HTERT RPE-1 (cell line): Measurements from ENCODE around the gene COL8A1.
"Not testable (repeated sequence)": the region's sequence is repeated elsewhere in the genome, so short reads cannot be mapped to it uniquely, and the experiment has no call there.

Source experiments
- in situ Hi-C: fragments of 300-500 bp; cut with MboI; formaldehyde crosslinking; loops from 4 replicates; pipeline ENCODE4 v1.14.3; 2020; ENCODE audit warnings: low sequenced_read_pairs

COL8A1 gene

GRCh38 chr3:99638167-99638948 lies at the start of gene COL8A1:
COL8A1 (plus strand) TSS chr3:99638594; CDS start chr3:99790683, 152,089 bp downstream.
- in situ Hi-C loops: no loop called here

DNA sequence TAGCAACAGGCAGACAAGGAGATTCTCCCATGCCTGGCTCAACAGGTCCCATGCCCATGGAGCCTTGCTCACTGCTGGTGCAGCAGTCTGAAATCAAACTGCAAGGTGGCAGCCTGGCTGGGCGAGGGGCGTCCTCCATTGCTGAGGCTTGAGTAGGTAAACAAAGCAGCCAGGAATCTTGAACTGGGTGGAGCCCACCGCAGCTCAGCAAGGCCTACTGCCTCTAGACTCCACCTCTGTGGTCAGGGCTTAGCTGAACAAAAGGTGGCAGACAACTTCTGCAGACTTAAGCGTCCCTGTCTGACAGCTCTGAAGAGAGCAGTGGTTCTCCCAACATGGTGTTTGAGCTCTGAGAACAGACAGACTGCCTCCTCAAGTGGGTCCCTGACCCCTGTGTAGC lies 49.2 kb upstream of the COL8A1 start:
- in situ Hi-C loops: not testable (repeated sequence)

- in situ Hi-C loops: no loop called here
Measured at GRCh38 chr3:99599894-99600293, 38.5 kb upstream of the COL8A1 start.

GRCh38 chr3:99601515-99601914 lies 36.9 kb upstream of the COL8A1 start:
- in situ Hi-C loops: no loop called here

DNA sequence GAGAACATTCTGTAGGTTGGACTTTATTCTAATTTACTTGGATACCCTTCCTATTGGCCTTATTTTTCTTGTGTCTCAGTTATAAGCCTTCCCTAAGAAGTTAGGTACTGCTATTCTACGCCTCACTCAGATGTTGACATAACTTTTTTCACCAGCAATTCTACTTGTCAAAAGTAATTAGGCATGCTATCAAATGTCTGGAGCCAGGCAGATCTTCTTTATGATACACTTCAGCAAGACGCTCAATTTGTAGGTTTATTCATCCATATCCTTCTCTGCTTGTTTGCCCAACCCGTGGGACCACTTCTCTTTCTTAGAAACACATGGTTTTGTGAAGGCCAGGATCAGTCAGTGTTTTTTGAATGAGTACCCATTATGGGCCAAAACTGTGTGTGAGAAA lies 36.2 kb upstream of the COL8A1 start:
- in situ Hi-C loops: no loop called here

- in situ Hi-C loops: no loop called here
Measured at GRCh38 chr3:99607151-99607550, 31.2 kb upstream of the COL8A1 start.

DNA sequence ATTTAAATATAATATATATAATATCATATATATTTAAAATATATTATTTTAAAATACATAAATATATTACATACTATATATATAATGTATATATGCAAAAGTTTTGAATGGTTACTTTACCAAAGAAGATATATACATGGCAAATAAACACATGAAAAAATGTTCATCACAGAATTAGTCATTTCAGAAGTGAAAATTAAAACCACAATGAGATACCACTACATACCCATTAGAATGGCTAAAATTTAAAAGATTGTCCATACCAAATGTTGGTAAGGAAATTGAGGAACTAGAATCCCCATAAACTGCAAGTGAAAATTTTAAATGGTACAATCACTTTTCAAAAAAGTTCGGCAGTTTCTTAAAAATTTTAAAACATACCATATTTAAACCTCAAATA lies 23.6 kb upstream of the COL8A1 start:
- in situ Hi-C loops: no loop called here

- in situ Hi-C loops: no loop called here
Measured at GRCh38 chr3:99620077-99620767, 18.2 kb upstream of the COL8A1 start.

DNA sequence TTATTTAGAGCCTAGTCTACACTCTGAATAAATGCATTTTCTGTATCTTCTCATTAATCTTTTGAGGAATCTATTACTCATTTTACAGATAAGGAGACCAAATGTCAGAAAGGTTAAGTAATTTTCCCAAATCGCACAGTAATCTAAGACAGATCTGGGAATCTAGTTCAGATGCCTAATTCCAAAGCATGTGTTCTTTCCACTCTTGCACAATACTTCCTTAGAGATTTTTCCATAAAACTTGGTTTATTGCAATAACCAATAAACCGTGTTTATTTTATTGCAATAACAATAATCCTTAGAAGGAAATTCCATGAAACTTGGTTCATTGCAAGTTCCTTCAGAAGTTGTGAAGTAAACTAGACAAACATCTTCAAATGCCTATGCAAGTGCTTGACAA lies 17.4 kb upstream of the COL8A1 start:
- in situ Hi-C loops: no loop called here

DNA sequence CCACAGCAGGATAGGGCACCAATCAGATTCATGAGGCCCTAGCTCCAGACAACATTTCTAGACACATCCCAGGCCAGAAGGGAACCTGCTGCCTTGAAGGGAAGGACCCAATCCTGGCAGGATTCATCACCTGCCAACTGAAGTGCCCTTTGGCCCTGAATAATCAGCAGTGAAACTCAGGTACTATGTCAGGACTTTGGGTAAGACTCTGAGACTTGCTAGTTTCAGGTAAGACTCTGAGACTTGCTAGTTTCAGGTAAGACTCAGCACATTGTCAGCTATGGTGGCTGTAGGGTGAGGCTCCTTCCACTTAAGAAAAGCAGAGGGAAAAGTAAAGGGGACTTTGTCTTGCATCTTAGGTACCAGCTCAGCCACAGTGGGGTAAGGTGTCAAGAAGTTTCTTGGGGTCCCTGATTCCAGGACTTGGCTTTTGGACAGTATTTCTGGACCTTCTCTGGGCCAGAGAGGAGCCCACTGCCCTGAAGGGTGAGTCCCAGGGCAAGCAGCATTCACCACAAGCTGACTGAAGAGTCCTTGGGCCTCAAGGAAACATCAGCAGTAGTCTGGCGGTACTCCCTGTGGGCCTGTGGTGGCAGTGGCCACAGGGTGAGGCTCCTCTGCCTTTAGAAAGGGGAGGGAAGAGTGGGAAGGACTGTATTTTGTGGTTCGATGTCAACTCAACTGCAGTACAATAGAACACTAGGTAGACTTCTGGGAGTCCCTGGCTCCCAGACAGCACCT lies 13.7 kb upstream of the COL8A1 start:
- in situ Hi-C loops: no loop called here

DNA sequence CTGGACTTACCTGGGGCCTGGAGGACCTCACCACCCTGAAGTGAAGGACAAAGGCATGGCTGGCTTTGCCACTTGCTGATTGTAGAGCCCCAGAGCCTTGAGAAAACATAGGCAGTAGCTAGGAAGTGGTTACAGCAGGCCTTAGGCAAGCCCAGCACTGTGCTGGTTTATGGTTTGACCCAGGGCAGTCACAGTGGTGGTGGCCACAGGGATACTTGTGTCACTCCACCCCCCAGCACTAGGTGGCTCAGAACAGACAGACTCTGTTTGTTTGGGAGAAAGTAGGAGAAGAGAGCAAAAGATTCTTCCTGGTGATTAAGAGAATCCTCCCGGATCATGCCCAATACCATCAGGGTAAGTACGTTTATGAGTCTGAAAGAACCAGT lies 13.2 kb upstream of the COL8A1 start:
- in situ Hi-C loops: no loop called here

DNA sequence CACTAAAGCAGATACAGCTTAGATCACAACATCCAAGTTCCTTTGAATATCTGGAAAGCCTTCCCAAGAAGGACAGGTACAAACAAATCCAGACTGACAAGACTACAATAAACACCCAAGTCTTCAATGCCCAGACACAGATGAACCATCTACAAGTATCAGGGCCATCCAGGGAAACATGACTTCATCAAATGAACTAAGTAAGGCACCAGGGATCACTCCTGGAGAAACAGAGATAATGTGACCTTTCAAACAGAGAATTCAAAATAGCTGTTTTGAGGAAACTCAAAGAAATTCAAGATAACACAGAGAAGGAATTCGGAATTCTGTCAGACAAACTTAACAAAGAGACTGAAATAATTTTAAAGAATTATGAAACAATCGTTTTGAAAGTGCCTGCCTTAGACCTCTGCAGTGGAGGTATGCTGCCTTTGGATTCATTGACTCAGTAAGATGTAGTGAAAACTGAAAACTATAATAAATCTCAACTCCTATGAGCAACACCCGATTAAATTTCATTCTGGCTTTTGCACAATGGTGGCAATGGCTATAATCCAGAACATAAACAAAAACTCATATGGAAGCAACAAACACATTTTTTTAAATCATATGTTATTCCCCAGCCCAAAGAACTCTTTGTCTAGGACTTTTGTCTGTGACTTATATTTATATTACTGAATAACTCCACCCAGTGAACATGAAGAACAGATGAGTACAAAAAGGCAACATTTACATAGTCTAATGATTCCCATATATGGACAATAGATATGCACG lies 12.6 kb upstream of the COL8A1 start:
- in situ Hi-C loops: no loop called here

DNA sequence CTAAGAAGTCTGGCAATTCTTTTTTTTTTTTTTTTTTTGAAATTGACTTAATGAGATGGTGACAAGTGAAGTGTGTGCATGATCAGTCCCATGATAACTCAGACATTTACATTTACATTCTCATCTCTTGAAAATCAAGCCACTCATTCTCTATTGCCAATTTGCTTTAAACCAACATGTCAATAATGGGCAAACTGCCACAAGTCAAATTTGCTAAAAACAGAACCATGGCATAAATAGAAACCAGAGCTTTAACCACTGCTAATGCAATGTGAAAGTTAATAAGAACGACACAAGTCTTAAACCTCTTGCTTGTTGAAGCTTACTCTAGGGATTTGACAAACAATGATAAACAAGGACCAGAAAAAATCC lies 12.0 kb upstream of the COL8A1 start:
- in situ Hi-C loops: no loop called here

GRCh38 chr3:99627062-99627826 lies 11.2 kb upstream of the COL8A1 start:
- in situ Hi-C loops: no loop called here

DNA sequence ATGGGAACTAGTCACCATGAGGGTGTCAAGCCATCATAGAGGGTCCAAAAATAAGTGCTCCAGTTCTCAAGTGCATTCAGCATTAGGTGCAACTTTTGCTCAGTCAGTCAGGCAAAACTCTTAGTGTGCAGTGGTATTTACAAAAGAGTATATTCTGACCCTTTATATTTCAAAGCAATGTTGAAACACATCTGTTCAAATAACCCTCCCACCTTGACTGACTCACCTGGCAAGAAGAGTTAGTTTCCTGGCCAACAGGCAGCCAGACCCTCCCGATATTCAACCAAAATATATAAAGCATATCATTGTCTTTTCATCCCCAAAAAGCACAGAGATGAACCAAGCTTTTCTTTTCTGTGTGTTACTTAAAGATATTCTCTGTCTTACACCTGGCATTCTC lies 7.6 kb upstream of the COL8A1 start:
- in situ Hi-C loops: no loop called here

DNA sequence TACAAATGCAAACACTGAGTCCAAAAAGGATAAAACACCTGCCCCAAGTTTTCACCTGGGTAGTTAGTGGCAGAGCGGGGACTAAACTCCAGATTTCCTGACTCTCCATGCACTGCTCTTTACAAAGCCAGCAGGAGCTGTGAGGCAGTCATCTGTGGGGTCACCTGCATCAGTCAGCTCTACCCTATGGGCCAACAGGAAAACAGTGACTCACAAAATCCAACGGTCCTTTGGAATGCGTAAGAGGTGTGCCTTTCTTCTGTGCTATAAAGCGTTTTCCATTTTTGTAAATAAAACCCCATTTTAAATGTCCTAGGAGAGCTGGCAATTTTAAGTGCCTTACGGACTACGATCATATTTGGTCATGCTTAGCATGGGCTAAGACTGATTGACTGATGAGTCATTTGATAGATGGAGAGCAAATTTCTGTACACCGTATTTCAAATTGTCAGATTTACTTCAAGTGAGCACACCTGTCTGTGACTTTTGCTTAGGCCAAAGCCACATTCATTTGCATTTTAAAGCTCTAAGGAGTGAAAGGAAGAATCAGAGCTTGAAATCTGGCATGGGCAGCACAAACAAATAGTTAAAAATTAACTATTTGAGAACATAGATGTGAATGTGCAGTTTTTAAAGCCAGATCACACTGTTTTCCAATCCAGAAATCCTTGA lies 4.4 kb upstream of the COL8A1 start:
- in situ Hi-C loops: no loop called here

DNA sequence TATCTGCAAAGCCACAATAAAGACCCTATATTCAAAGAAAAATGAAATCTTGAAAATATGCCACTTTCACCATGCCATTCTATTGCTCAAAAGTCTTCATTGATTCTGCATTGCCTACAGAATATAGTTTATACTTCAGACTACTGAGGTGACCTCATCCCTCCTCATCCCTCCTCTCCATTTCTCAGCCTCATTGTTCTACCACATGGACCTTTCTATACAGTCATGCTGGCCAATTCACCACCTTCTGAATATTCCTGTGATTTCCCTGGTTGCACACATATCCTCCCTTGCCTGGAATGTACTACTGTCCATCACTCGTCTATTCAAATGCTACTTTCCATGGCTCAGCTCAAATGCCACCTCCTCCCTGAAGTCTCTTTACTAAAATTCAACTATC lies 3.5 kb upstream of the COL8A1 start:
- in situ Hi-C loops: no loop called here

DNA sequence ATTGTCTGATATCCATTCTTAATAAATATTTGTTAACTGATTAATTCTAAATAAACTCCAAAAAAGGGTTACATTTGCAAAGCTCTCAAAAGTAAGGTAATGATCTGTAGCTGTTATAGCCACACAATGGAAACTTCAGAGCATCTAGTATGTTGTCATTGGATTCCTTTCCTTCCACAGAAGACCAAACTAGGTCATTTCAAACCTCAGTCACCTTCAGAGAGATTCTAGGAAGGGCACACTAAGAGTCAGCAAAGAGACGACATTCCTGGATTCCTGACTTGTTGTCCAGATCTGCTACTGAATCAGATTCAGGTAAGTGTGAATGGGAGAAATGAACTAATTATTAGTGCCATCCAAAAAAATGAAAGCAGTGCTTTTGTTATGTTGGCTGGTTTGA lies 3.0 kb upstream of the COL8A1 start:
- in situ Hi-C loops: no loop called here

GRCh38 chr3:99637016-99637367 lies 1.4 kb upstream of the COL8A1 start:
- in situ Hi-C loops: no loop called here
